K562 (cell line): Measurements from ENCODE around the gene FANCG. TPM values are rescaled to one million over a fixed set of nuclear protein-coding genes. Genes with fewer than 3 reads are reported as not detected.

ENCODE experiments used
- CBX2 ChIP-seq: fragments of 200-600 bp; sonication (generic); IDR thresholded peaks from one replicate; pipeline ENCODE4 v1.6.1; 2012; ENCODE audit warnings: mild to moderate bottlenecking, low read length, inconsistent platforms; ENCODE audit not compliant: insufficient read depth, poor library complexity, severe bottlenecking
- FOXK2 ChIP-seq, 2 experiments: fragments of 450-650 bp; IDR thresholded peaks in 1 of 2; conservative IDR thresholded peaks in 1 of 2; 2 replicates each; pipeline ENCODE4 v1.6.1; 2016; ENCODE audit warnings: low read depth in 2 of 2, mild to moderate bottlenecking in 1 of 2
- GATA2 ChIP-seq: sonication (generic); formaldehyde crosslinking; IDR thresholded peaks from 2 replicates; pipeline ENCODE4 v1.4.0; 2020; ENCODE audit warnings: mild to moderate bottlenecking, missing genetic modification reagents
- KLF13 ChIP-seq: fragments of 450-650 bp; IDR thresholded peaks from 2 replicates; pipeline ENCODE4 v1.6.1; 2016; ENCODE audit warnings: missing genetic modification characterization, low read depth, mild to moderate bottlenecking, missing compliant biosample characterization, moderate library complexity, borderline replicate concordance
- MCM7 ChIP-seq, 2 experiments: fragments of 450-650 bp; IDR thresholded peaks; 2 replicates each; pipeline ENCODE4 v1.6.1; 2016 to 2018
- NR2C2 ChIP-seq, 2 experiments: fragments of 200-800 bp in 1 of 2; sonication (Bioruptor generic) in 1 of 2; sonication (generic) in 1 of 2; formaldehyde crosslinking in 1 of 2; IDR thresholded peaks; 2 replicates each; pipeline versions ENCODE4 v1.6.1 to v1.8.0; 2016 to 2022; ENCODE audit warnings: mild to moderate bottlenecking in 1 of 2, missing compliant biosample characterization in 1 of 2, missing genetic modification characterization in 1 of 2, missing genetic modification reagents in 1 of 2
- NR3C1 ChIP-seq: sonication (generic); formaldehyde crosslinking; IDR thresholded peaks from 2 replicates; pipeline ENCODE4 v1.8.1; 2022; ENCODE audit warnings: missing genetic modification reagents
- PHTF2 ChIP-seq: fragments of 250-450 bp; sonication (Bioruptor Pico); IDR thresholded peaks from 2 replicates; pipeline ENCODE4 v1.5.0; 2021; ENCODE audit warnings: mild to moderate bottlenecking
- POLR2B ChIP-seq: fragments of 450-650 bp; IDR thresholded peaks from 2 replicates; pipeline ENCODE4 v1.6.1; 2018; ENCODE audit warnings: low read depth; ENCODE audit not compliant: partially characterized antibody
- RFX7 ChIP-seq: fragments of 250-450 bp; sonication (Bioruptor Pico); IDR thresholded peaks from 2 replicates; pipeline ENCODE4 v1.5.1; 2021; ENCODE audit warnings: mild to moderate bottlenecking
- SETDB1 ChIP-seq: IDR thresholded peaks from one replicate; pipeline ENCODE4 v1.6.1; 2012; ENCODE audit warnings: low read length, control low read depth, inconsistent platforms
- TARDBP ChIP-seq: fragments of 450-650 bp; IDR thresholded peaks from 2 replicates; pipeline ENCODE4 v1.6.1; 2016
- YBX1 ChIP-seq: fragments of 450-650 bp; IDR thresholded peaks from 2 replicates; pipeline ENCODE4 v1.7.1; 2016; ENCODE audit warnings: mild to moderate bottlenecking
- YY1 ChIP-seq, 3 experiments: IDR thresholded peaks; 2 replicates each; pipeline ENCODE4 v1.6.1; 2011; ENCODE audit warnings: low read length in 2 of 3, mild to moderate bottlenecking in 2 of 3, moderate library complexity in 2 of 3, borderline replicate concordance in 1 of 3, control low read depth in 1 of 3, low read depth in 1 of 3; ENCODE audit not compliant: insufficient read depth in 3 of 3, insufficient replicate concordance in 2 of 3, control insufficient read depth in 1 of 3, insufficient read length in 1 of 3; ENCODE audit errors: extremely low read depth in 1 of 3
- ZBTB17 ChIP-seq: fragments of 450-650 bp; formaldehyde crosslinking; IDR thresholded peaks from 2 replicates; pipeline ENCODE4 v1.4.0; 2020; ENCODE audit warnings: mild to moderate bottlenecking
- ZNF311 ChIP-seq: fragments of 250-450 bp; sonication (Bioruptor Pico); IDR thresholded peaks from 2 replicates; pipeline ENCODE4 v1.4.0; 2020; ENCODE audit warnings: mild to moderate bottlenecking, moderate library complexity
- ZNF395 ChIP-seq: fragments of 200-800 bp; sonication (Bioruptor generic); IDR thresholded peaks from 2 replicates; pipeline ENCODE4 v1.6.1; 2017; ENCODE audit warnings: missing genetic modification characterization, missing compliant biosample characterization
- ZNF57 ChIP-seq: fragments of 450-650 bp; formaldehyde crosslinking; IDR thresholded peaks from 2 replicates; pipeline ENCODE4 v1.4.0; 2020; ENCODE audit warnings: mild to moderate bottlenecking, moderate library complexity
- ZNF830 ChIP-seq: fragments of 250-450 bp; sonication (Bioruptor Pico); IDR thresholded peaks from 2 replicates; pipeline ENCODE4 v1.5.0; 2021; ENCODE audit warnings: mild to moderate bottlenecking
- polyA plus RNA-seq, 8 experiments: library from polyadenylated mRNA; depleted of rRNA in 4 of 8; stranded (reverse) in 5 of 8; unstranded in 3 of 8; fragments of >200 nt; fragmentation: Nextera tagmentation in 2 of 8; fragmentation: Illumina TruSeq in 1 of 8; extraction: Ambion mirVana in 2 of 8; extraction: Trizol in 1 of 8; gene quantifications; 2 replicates each; pipeline versions ENCODE4 v1.2.1 to v1.2.3, GENCODE V29; 2011 to 2014; ENCODE audit warnings: inconsistent platforms in 1 of 8, missing spikeins in 1 of 8
- total RNA-seq, 7 experiments: library from RNA; depleted of rRNA in 6 of 7; stranded (reverse); fragments of >200 nt in 6 of 7; fragmentation: Illumina TruSeq in 2 of 7; extraction: Trizol in 2 of 7; gene quantifications; 2 replicates each; pipeline versions ENCODE4 v1.2.1 to v1.2.3, GENCODE V29; 2011 to 2021; ENCODE audit warnings: low replicate concordance in 1 of 7
- TF ChIP-seq, protein P1 (sequence below): sonication (generic); formaldehyde crosslinking; IDR thresholded peaks from 2 replicates; pipeline ENCODE4 v1.4.0; 2020; ENCODE audit warnings: mild to moderate bottlenecking, missing genetic modification reagents
- TF ChIP-seq, protein P2 (sequence below), 2 experiments: fragments of 450-650 bp in 1 of 2; IDR thresholded peaks; 2 replicates each; pipeline ENCODE4 v1.6.1; 2011 to 2017; ENCODE audit warnings: low read depth in 2 of 2, antibody characterized with exemption in 1 of 2, borderline replicate concordance in 1 of 2, low read length in 1 of 2, mild to moderate bottlenecking in 1 of 2, mixed read lengths in 1 of 2; ENCODE audit not compliant: control insufficient read depth in 1 of 2

The FANCG gene
- total and polyA plus RNA-seq, 9 of the 15 experiments (the other 6 are each of a cell fraction or from before 2014, with no cell fraction given), result 7.5 to 43.9 (median 31.0) TPM

- TF ChIP-seq YY1 (IDR thresholded peaks at IDR 0.05; ENCODE audit: borderline replicate concordance in 1 of 3, control insufficient read depth in 1 of 3, extremely low read depth in 1 of 3, insufficient read depth in 3 of 3, insufficient read length in 1 of 3, insufficient replicate concordance in 2 of 3, low read depth in 1 of 3, low read length in 2 of 3), result peak in 1 of 3 experiments; percentile 9
- peak; percentile 32 for TF ChIP-seq POLR2B
- no peak for TF ChIP-seq ZNF311 (CRISPR knock-in tag)
- no peak for TF ChIP-seq ZNF395 (CRISPR knock-in tag)
- no peak for TF ChIP-seq PHTF2
- no peak for TF ChIP-seq ZNF57 (CRISPR knock-in tag)
- TF ChIP-seq KLF13 (tag), result no peak
- TF ChIP-seq MCM7 (IDR thresholded peaks at IDR 0.05), result no peak
- no peak for TF ChIP-seq TARDBP
- no peak for TF ChIP-seq NR2C2 (CRISPR knock-in tag; IDR thresholded peaks at IDR 0.05)
- no peak for TF ChIP-seq NR2C2 (tag; IDR thresholded peaks at IDR 0.05)
- no peak for TF ChIP-seq RFX7 (CRISPR knock-in tag)
- no peak for TF ChIP-seq GATA2 (CRISPR knock-in tag)
- TF ChIP-seq, protein P1, sequence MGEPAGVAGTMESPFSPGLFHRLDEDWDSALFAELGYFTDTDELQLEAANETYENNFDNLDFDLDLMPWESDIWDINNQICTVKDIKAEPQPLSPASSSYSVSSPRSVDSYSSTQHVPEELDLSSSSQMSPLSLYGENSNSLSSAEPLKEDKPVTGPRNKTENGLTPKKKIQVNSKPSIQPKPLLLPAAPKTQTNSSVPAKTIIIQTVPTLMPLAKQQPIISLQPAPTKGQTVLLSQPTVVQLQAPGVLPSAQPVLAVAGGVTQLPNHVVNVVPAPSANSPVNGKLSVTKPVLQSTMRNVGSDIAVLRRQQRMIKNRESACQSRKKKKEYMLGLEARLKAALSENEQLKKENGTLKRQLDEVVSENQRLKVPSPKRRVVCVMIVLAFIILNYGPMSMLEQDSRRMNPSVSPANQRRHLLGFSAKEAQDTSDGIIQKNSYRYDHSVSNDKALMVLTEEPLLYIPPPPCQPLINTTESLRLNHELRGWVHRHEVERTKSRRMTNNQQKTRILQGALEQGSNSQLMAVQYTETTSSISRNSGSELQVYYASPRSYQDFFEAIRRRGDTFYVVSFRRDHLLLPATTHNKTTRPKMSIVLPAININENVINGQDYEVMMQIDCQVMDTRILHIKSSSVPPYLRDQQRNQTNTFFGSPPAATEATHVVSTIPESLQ (CRISPR knock-in tag), result no peak
- TF ChIP-seq, protein P2, sequence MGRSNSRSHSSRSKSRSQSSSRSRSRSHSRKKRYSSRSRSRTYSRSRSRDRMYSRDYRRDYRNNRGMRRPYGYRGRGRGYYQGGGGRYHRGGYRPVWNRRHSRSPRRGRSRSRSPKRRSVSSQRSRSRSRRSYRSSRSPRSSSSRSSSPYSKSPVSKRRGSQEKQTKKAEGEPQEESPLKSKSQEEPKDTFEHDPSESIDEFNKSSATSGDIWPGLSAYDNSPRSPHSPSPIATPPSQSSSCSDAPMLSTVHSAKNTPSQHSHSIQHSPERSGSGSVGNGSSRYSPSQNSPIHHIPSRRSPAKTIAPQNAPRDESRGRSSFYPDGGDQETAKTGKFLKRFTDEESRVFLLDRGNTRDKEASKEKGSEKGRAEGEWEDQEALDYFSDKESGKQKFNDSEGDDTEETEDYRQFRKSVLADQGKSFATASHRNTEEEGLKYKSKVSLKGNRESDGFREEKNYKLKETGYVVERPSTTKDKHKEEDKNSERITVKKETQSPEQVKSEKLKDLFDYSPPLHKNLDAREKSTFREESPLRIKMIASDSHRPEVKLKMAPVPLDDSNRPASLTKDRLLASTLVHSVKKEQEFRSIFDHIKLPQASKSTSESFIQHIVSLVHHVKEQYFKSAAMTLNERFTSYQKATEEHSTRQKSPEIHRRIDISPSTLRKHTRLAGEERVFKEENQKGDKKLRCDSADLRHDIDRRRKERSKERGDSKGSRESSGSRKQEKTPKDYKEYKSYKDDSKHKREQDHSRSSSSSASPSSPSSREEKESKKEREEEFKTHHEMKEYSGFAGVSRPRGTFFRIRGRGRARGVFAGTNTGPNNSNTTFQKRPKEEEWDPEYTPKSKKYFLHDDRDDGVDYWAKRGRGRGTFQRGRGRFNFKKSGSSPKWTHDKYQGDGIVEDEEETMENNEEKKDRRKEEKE (IDR thresholded peaks at IDR 0.05; ENCODE audit: borderline replicate concordance in 1 of 2, control insufficient read depth in 1 of 2, low read depth in 2 of 2, low read length in 1 of 2), result no peak
- no peak for TF ChIP-seq ZBTB17 (CRISPR knock-in tag)
- no peak for TF ChIP-seq ZNF830 (CRISPR knock-in tag)
- no peak for TF ChIP-seq NR3C1 (CRISPR knock-in tag)
- peak; percentile 53 to 76; a peak in 3 of 4 replicates for TF ChIP-seq FOXK2 (conservative IDR thresholded peaks at IDR 0.05 in 1 of 2, IDR thresholded peaks at IDR 0.05 in 1 of 2; ENCODE audit: low read depth in 2 of 2)
- no peak for TF ChIP-seq YBX1
- no peak for TF ChIP-seq SETDB1
- no peak for TF ChIP-seq CBX2
These were observed 28.4 kb downstream of the FANCG start (continued) for GRCh38 chr9:35051069-35051967.
